Suppressor macrophage treated with lipopolysaccharide for 4 hours (primary cell): Measurements from ENCODE around the gene ANKRD53.
"Not testable (repeated sequence)": the region's sequence is repeated elsewhere in the genome, so short reads cannot be mapped to it uniquely, and the experiment has no call there.

Experiments used
- DNase-seq: peaks from one replicate; pipeline ENCODE4 v3.0.0-alpha.2; 2020

ANKRD53 gene

GRCh38 chr2:70992945-70993853 is 14.8 kb downstream of the ANKRD53 start:
- no peak for DNase-seq

GRCh38 chr2:70994009-70994698 is 15.7 kb downstream of the ANKRD53 start:
- peak; percentile 46 for DNase-seq

- peak; percentile 95 for DNase-seq
Observed at GRCh38 chr2:70994699-70995425, 16.4 kb downstream of the ANKRD53 start, which contains the start of gene TEX261. TSS of gene TEX261 (minus strand) at chr2:70994873. CDS start at chr2:70994757, 116 bp downstream.

GRCh38 chr2:70995426-70995729 is 16.9 kb downstream of the ANKRD53 start:
- no peak for DNase-seq

- not testable (repeated sequence) for DNase-seq
Observed at GRCh38 chr2:70998885-70999284, 20.5 kb downstream of the ANKRD53 start.

GRCh38 chr2:70999362-70999761 is 20.9 kb downstream of the ANKRD53 start:
- no peak for DNase-seq

GRCh38 chr2:70999931-71000330 is 21.5 kb downstream of the ANKRD53 start:
- DNase-seq: not testable (repeated sequence)

- DNase-seq: peak; percentile 76
Observed at GRCh38 chr2:71000780-71001591, 22.6 kb downstream of the ANKRD53 start.

- DNase-seq: no peak
Observed at GRCh38 chr2:71001592-71001927, 23.1 kb downstream of the ANKRD53 start.

- DNase-seq: no peak
Observed at GRCh38 chr2:71001981-71002570, 23.6 kb downstream of the ANKRD53 start.

- no peak for DNase-seq
Observed at GRCh38 chr2:71003396-71003795, 25.0 kb downstream of the ANKRD53 start.

- DNase-seq: no peak
Observed at GRCh38 chr2:71003966-71004755, 25.7 kb downstream of the ANKRD53 start.

- DNase-seq: no peak
Observed at GRCh38 chr2:71004857-71005256, 26.4 kb downstream of the ANKRD53 start.

- no peak for DNase-seq
Observed at GRCh38 chr2:71005271-71006202, 27.1 kb downstream of the ANKRD53 start.

GRCh38 chr2:71006323-71006722 is 27.9 kb downstream of the ANKRD53 start:
- DNase-seq: no peak

GRCh38 chr2:71006955-71007799 is 28.7 kb downstream of the ANKRD53 start:
- DNase-seq: no peak

GRCh38 chr2:71008342-71008741 is 29.9 kb downstream of the ANKRD53 start:
- DNase-seq: no peak

- DNase-seq: not testable (repeated sequence)
Observed at GRCh38 chr2:71011786-71012185, 33.4 kb downstream of the ANKRD53 start.

GRCh38 chr2:71018625-71019024 is 40.2 kb downstream of the ANKRD53 start:
- DNase-seq: no peak
